Thoracic aorta (tissue), 2 donors: ENCODE measurements around the gene NCOA6. TPM values are rescaled to one million over a fixed set of nuclear protein-coding genes. Genes with fewer than 3 reads are reported as not detected.

Experiments used
- ATAC-seq: fragments of 150-250 bp; one replicate; pipeline ENCODE4 v1.8.0; 2017; ENCODE audit warnings: low read depth; ENCODE audit not compliant: insufficient number of reproducible peaks, low FRiP score
- DNase-seq: peaks from one replicate; pipeline ENCODE4 v3.0.0-alpha.2; 2020; ENCODE audit warnings: low spot score
- H3K27ac ChIP-seq, 2 donors: fragments of 200-600 bp; sonication (generic); 1 replicate in 1 of 2; 2 replicates in 1 of 2; pipeline ENCODE4 v1.5.1; 2016; ENCODE audit warnings: mild to moderate bottlenecking in 2 of 2, moderate library complexity in 2 of 2
- H3K27me3 ChIP-seq: fragments of 200-600 bp; sonication (generic); replicated peaks from 2 replicates; pipeline ENCODE4 v1.6.0; 2016; ENCODE audit warnings: mild to moderate bottlenecking; ENCODE audit not compliant: insufficient read depth
- H3K36me3 ChIP-seq: fragments of 200-600 bp; sonication (generic); one replicate; pipeline ENCODE4 v1.5.1; 2016
- H3K4me1 ChIP-seq, 2 donors: fragments of 200-600 bp; sonication (generic); 1 replicate in 1 of 2; 2 replicates in 1 of 2; pipeline versions ENCODE4 v1.5.1 to v1.6.0; 2016; ENCODE audit warnings: low read depth in 2 of 2, mild to moderate bottlenecking in 1 of 2; ENCODE audit not compliant: control insufficient read depth in 1 of 2
- H3K4me3 ChIP-seq: fragments of 200-600 bp; sonication (generic); 2 replicates; pipeline ENCODE4 v1.5.1; 2016; ENCODE audit warnings: mild to moderate bottlenecking
- H3K9me3 ChIP-seq: fragments of 200-600 bp; sonication (generic); 2 replicates; pipeline ENCODE4 v1.5.1; 2016
- total RNA-seq, 2 donors: library from RNA; depleted of rRNA; stranded (reverse); fragments of >200 nt; gene quantifications; one replicate each; pipeline versions ENCODE4 v1.1.0 to v1.2.3, GENCODE V29; 2016
- TF ChIP-seq, protein P1 (sequence below): fragments of 200-600 bp; sonication (generic); IDR thresholded peaks from one replicate; pipeline ENCODE4 v1.5.1; 2019; ENCODE audit warnings: antibody characterized with exemption

The NCOA6 gene
- total RNA-seq, 2 donors from 2014 or later, result 14.8 to 21.4 TPM

DNA sequence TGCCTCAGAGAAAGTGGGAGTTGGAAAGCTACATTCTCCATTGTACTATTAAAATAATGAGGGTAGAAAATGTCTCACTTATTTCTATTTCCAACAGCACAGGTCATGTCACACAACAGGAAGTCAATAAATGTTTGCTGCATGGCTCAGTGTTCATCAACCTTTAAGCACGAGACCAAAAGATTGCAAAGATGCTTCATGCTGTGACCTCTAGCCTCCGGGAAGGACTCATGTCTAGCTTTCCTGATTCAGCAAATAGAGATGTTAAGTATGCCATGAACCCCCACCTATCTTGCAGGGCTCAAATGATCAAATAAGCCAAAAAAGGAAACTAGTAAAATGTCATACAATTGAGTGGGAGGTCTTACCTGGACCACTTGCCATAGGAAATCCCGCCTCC is 57.4 kb downstream of the NCOA6 start:
- H3K4me3 ChIP-seq, result no peak overlapping the region
- peaks cover 29% of the 10 kb centered on the region for H3K36me3 ChIP-seq
- no peak overlapping the region for H3K27ac ChIP-seq
- H3K27me3 ChIP-seq, result no peaks in the 10 kb centered on the region
- peaks cover 0 to 5% of the 10 kb centered on the region in 2 donors for H3K4me1 ChIP-seq
- DNase-seq (no peak), ATAC-seq (no peak)
- H3K9me3 ChIP-seq, result no peaks in the 10 kb centered on the region
- TF ChIP-seq, protein P1, sequence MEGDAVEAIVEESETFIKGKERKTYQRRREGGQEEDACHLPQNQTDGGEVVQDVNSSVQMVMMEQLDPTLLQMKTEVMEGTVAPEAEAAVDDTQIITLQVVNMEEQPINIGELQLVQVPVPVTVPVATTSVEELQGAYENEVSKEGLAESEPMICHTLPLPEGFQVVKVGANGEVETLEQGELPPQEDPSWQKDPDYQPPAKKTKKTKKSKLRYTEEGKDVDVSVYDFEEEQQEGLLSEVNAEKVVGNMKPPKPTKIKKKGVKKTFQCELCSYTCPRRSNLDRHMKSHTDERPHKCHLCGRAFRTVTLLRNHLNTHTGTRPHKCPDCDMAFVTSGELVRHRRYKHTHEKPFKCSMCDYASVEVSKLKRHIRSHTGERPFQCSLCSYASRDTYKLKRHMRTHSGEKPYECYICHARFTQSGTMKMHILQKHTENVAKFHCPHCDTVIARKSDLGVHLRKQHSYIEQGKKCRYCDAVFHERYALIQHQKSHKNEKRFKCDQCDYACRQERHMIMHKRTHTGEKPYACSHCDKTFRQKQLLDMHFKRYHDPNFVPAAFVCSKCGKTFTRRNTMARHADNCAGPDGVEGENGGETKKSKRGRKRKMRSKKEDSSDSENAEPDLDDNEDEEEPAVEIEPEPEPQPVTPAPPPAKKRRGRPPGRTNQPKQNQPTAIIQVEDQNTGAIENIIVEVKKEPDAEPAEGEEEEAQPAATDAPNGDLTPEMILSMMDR, result no peak

DNA sequence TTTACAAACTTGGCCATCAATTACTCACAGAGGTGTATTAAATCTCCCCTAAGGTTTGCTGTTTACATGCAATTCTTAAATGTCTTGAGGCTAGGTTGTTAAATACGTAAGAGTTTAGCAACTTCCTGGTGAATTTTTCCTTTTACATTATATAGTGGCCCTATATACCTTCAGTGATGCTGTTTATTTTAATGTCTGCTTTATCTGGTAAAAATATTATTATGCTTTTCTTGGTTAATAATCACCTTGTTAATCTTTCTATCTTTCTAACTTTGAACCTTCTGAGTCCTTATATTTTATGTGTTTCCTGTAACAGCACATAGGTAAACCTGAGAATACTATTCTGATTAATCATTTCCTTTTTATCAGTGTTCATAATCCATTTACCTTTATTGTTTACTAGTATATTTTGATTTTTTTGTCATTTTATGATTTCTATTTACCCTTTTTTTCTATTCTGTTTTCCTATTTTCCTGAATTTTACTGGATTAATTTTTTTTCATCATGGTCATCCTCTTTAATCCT is 63.4 kb downstream of the NCOA6 start:
- Histone ChIP-seq H3K27ac (no peak overlapping the region), H3K4me1 (no peaks in the 10 kb centered on the region), H3K9me3 (no peaks in the 10 kb centered on the region), H3K36me3 (peaks cover 45% of the 10 kb centered on the region), H3K4me3 (no peak overlapping the region), H3K27me3 (no peaks in the 10 kb centered on the region)
- ATAC-seq (no peak), DNase-seq (no peak)
- TF ChIP-seq, protein P1, result no peak

DNA sequence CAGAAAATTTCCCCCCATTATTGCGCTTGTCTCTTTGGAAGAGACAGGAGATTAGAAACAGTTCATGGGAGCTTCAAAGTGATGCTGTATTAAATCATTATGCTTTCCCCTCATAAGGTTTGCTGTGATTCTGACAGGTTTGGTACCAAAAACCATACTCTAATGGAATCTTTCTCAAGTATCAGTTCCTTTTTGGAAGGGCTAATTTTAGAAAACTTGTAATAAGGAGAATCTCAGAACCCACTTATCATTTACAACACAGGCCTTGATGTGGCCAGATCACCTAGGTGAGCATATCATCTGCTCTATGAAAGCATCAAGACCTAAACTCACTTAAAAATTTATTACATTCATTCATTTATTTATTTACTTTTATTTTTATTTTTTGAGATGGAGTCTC is 70.1 kb downstream of the NCOA6 start:
- ATAC-seq, result no peak
- TF ChIP-seq, protein P1, result no peak
- peaks cover 41% of the 10 kb centered on the region for H3K36me3 ChIP-seq

DNA sequence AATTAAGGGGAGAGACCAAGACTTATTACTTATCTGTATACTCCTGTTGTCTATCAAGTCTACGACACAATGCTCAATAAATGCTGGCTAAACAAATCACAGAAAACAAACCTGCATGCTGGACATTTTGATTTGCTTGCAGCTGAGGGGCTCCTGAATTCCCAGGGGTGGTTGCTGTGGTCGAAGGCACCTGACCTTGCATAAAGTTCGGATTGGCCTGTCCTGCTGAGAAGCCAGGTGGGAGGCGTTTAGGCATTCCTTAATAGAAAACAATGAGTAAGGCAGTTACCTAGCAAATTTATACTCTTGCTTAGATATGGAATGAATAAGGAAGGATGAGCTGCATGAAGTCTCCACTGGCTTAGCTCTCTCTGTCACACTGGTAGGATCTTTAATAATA is 70.8 kb downstream of the NCOA6 start:
- ATAC-seq (no peak), DNase-seq (no peak)
- Histone ChIP-seq H3K27me3 (no peaks in the 10 kb centered on the region), H3K27ac (no peak overlapping the region), H3K36me3 (peaks cover 42% of the 10 kb centered on the region), H3K9me3 (no peaks in the 10 kb centered on the region), H3K4me3 (no peak overlapping the region), H3K4me1 (no peaks in the 10 kb centered on the region)
- TF ChIP-seq, protein P1, result no peak

More for the DNA sequence above, 70.1 kb downstream of the NCOA6 start:
- DNase-seq, result no peak
- Histone ChIP-seq H3K27me3 (no peaks in the 10 kb centered on the region), H3K27ac (no peak overlapping the region), H3K9me3 (no peaks in the 10 kb centered on the region), H3K4me1 (no peaks in the 10 kb centered on the region), H3K4me3 (no peak overlapping the region)

DNA sequence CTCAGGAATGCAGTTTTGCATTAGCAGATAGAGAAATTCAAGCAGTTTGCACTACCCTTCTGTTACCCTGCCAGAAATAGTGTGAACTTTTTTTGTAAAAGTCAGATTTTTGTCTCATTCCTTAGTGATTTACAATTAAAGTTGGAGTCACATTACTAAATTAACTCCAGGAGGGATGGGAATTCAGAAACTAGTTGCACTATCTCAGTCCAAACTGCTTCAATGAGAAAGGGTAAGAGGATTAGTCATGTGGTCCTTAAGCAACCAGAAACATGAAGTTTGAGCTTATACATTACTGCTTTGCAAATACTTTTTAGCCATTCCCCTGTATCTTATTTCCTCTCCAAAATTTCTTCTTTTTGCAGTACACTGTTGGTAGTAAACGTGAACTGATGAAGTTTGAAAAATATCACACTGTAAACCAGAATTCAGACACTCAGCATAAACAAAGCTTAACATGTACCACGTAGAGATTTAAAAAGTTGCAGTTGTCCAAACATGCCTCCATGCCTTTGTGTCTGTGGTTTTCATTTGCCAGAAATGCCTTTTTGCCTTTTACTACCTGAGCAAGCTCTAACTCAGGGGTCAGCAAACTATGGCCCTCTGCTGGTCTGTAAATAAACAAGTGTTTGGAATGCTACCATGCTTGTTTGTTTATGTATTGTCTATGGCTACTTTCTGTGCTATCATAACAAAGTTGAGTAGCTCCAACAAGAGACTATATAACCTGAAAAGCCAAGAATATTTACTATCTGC is 71.6 kb downstream of the NCOA6 start:
- Histone ChIP-seq H3K27ac (no peak overlapping the region), H3K4me1 (no peaks in the 10 kb centered on the region), H3K27me3 (no peaks in the 10 kb centered on the region), H3K4me3 (no peak overlapping the region), H3K9me3 (no peaks in the 10 kb centered on the region), H3K36me3 (peaks cover 49% of the 10 kb centered on the region)
- DNase-seq (no peak), ATAC-seq (no peak)
- TF ChIP-seq, protein P1, result no peak
